ENCODE measurements around the gene ARV1. TPM values are rescaled to one million over a fixed set of nuclear protein-coding genes. Genes with fewer than 3 reads are reported as not detected.
"Not testable (repeated sequence)": the region's sequence is repeated elsewhere in the genome, so short reads cannot be mapped to it uniquely, and the experiment has no call there.

Gene ARV1
- total and polyA plus RNA-seq, 4 donors: 24.1 to 40.4 (median 31.7) TPM

GRCh38 chr1:231023150-231023549, 44.3 kb downstream of the ARV1 start:
- Histone ChIP-seq H3K9me3 (ENCODE audit: control insufficient read depth, insufficient read depth, low read length) (no peaks in the 10 kb centered on the region), H3K27me3 (ENCODE audit: control insufficient read depth, insufficient read depth, low read length) (no peaks in the 10 kb centered on the region), H3K4me1 (ENCODE audit: control insufficient read depth, insufficient read depth, low read length) (peaks cover 11% of the 10 kb centered on the region), H3K27ac (ENCODE audit: low read depth, low read length) (no peak overlapping the region), H3K36me3 (ENCODE audit: control insufficient read depth, insufficient read depth, low read length) (peaks cover 11% of the 10 kb centered on the region), H3K4me3 (ENCODE audit: low read depth, low read length) (no peak overlapping the region)
- WGBS (ENCODE audit: insufficient coverage): 86% methylated on average over 7 of the region's 9 CpGs
- DNase-seq (ENCODE audit: low read depth in 4 of 6, low spot score in 6 of 6): no peak

GRCh38 chr1:231026576-231026975, 47.7 kb downstream of the ARV1 start:
- H3K9me3 ChIP-seq (ENCODE audit: control insufficient read depth, insufficient read depth, low read length): no peaks in the 10 kb centered on the region
- peaks cover 4% of the 10 kb centered on the region for H3K36me3 ChIP-seq (ENCODE audit: control insufficient read depth, insufficient read depth, low read length)
- DNase-seq (ENCODE audit: low read depth in 4 of 6, low spot score in 6 of 6): no peak
- no peaks in the 10 kb centered on the region for H3K27me3 ChIP-seq (ENCODE audit: control insufficient read depth, insufficient read depth, low read length)
- peaks cover 12% of the 10 kb centered on the region for H3K4me1 ChIP-seq (ENCODE audit: control insufficient read depth, insufficient read depth, low read length)
- H3K27ac ChIP-seq (ENCODE audit: low read depth, low read length): no peak overlapping the region
- no peak overlapping the region for H3K4me3 ChIP-seq (ENCODE audit: low read depth, low read length)
- 86% methylated on average over 3 of the region's 6 CpGs for WGBS (ENCODE audit: insufficient coverage)

- Histone ChIP-seq H3K27ac (ENCODE audit: low read depth, low read length) (no peak overlapping the region), H3K36me3 (ENCODE audit: control insufficient read depth, insufficient read depth, low read length) (peaks cover 4% of the 10 kb centered on the region), H3K4me1 (ENCODE audit: control insufficient read depth, insufficient read depth, low read length) (peaks cover 12% of the 10 kb centered on the region), H3K27me3 (ENCODE audit: control insufficient read depth, insufficient read depth, low read length) (no peaks in the 10 kb centered on the region), H3K9me3 (ENCODE audit: control insufficient read depth, insufficient read depth, low read length) (no peaks in the 10 kb centered on the region), H3K4me3 (ENCODE audit: low read depth, low read length) (no peak overlapping the region)
- DNase-seq (ENCODE audit: low read depth in 4 of 6, low spot score in 6 of 6): no peak
- 90% methylated on average over 22 of the region's 23 CpGs for WGBS (ENCODE audit: insufficient coverage)
Measured at GRCh38 chr1:231027136-231027925, 48.4 kb downstream of the ARV1 start.

GRCh38 chr1:231027971-231028370, 49.1 kb downstream of the ARV1 start:
- 99% methylated on average over 8 of the region's 10 CpGs for WGBS (ENCODE audit: insufficient coverage)
- no peak for DNase-seq (ENCODE audit: low read depth in 4 of 6, low spot score in 6 of 6)
- no peak overlapping the region for H3K4me3 ChIP-seq (ENCODE audit: low read depth, low read length)
- peaks cover 13% of the 10 kb centered on the region for H3K4me1 ChIP-seq (ENCODE audit: control insufficient read depth, insufficient read depth, low read length)
- H3K36me3 ChIP-seq (ENCODE audit: control insufficient read depth, insufficient read depth, low read length): peaks cover 3% of the 10 kb centered on the region
- no peaks in the 10 kb centered on the region for H3K27me3 ChIP-seq (ENCODE audit: control insufficient read depth, insufficient read depth, low read length)
- no peak overlapping the region for H3K27ac ChIP-seq (ENCODE audit: low read depth, low read length)
- no peaks in the 10 kb centered on the region for H3K9me3 ChIP-seq (ENCODE audit: control insufficient read depth, insufficient read depth, low read length)

GRCh38 chr1:231028682-231029081, 49.8 kb downstream of the ARV1 start:
- no peaks in the 10 kb centered on the region for H3K36me3 ChIP-seq (ENCODE audit: control insufficient read depth, insufficient read depth, low read length)
- H3K27me3 ChIP-seq (ENCODE audit: control insufficient read depth, insufficient read depth, low read length): no peaks in the 10 kb centered on the region
- H3K27ac ChIP-seq (ENCODE audit: low read depth, low read length): no peak overlapping the region
- peak in 1 of 6 donors; percentile 19 for DNase-seq (ENCODE audit: low read depth in 4 of 6, low spot score in 6 of 6)
- H3K4me3 ChIP-seq (ENCODE audit: low read depth, low read length): no peak overlapping the region
- peaks cover 15% of the 10 kb centered on the region for H3K4me1 ChIP-seq (ENCODE audit: control insufficient read depth, insufficient read depth, low read length)
- H3K9me3 ChIP-seq (ENCODE audit: control insufficient read depth, insufficient read depth, low read length): no peaks in the 10 kb centered on the region
- WGBS (ENCODE audit: insufficient coverage): 51% methylated on average over 6 of the region's 7 CpGs

- WGBS (ENCODE audit: insufficient coverage): 100% methylated on average over 3 of the region's 4 CpGs
- not testable (repeated sequence) for H3K9me3 ChIP-seq (ENCODE audit: control insufficient read depth, insufficient read depth, low read length); H3K36me3 ChIP-seq (ENCODE audit: control insufficient read depth, insufficient read depth, low read length); H3K4me3 ChIP-seq (ENCODE audit: low read depth, low read length); DNase-seq (ENCODE audit: low read depth in 4 of 6, low spot score in 6 of 6); H3K27ac ChIP-seq (ENCODE audit: low read depth, low read length); H3K27me3 ChIP-seq (ENCODE audit: control insufficient read depth, insufficient read depth, low read length)
- H3K4me1 ChIP-seq (ENCODE audit: control insufficient read depth, insufficient read depth, low read length): peaks cover 15% of the 10 kb centered on the region
Measured at GRCh38 chr1:231029247-231029646, 50.4 kb downstream of the ARV1 start.

GRCh38 chr1:231029841-231030240, 50.9 kb downstream of the ARV1 start:
- Histone ChIP-seq H3K27ac (ENCODE audit: low read depth, low read length) (no peak overlapping the region), H3K4me1 (ENCODE audit: control insufficient read depth, insufficient read depth, low read length) (peaks cover 15% of the 10 kb centered on the region), H3K36me3 (ENCODE audit: control insufficient read depth, insufficient read depth, low read length) (no peaks in the 10 kb centered on the region), H3K27me3 (ENCODE audit: control insufficient read depth, insufficient read depth, low read length) (no peaks in the 10 kb centered on the region), H3K9me3 (ENCODE audit: control insufficient read depth, insufficient read depth, low read length) (no peaks in the 10 kb centered on the region), H3K4me3 (ENCODE audit: low read depth, low read length) (no peak overlapping the region)
- no peak for DNase-seq (ENCODE audit: low read depth in 4 of 6, low spot score in 6 of 6)
- 90% methylated on average over 5 of the region's 6 CpGs for WGBS (ENCODE audit: insufficient coverage)

- Histone ChIP-seq H3K4me1 (ENCODE audit: control insufficient read depth, insufficient read depth, low read length) (peaks cover 26% of the 10 kb centered on the region), H3K4me3 (ENCODE audit: low read depth, low read length) (no peak overlapping the region), H3K27me3 (ENCODE audit: control insufficient read depth, insufficient read depth, low read length) (no peaks in the 10 kb centered on the region), H3K27ac (ENCODE audit: low read depth, low read length) (no peak overlapping the region), H3K9me3 (ENCODE audit: control insufficient read depth, insufficient read depth, low read length) (no peaks in the 10 kb centered on the region), H3K36me3 (ENCODE audit: control insufficient read depth, insufficient read depth, low read length) (no peaks in the 10 kb centered on the region)
- DNase-seq (ENCODE audit: low read depth in 4 of 6, low spot score in 6 of 6): no peak
- WGBS (ENCODE audit: insufficient coverage): 65% methylated on average over 5 of the region's 7 CpGs
Measured at GRCh38 chr1:231032963-231033362, 54.1 kb downstream of the ARV1 start.

GRCh38 chr1:231035799-231036198, 56.9 kb downstream of the ARV1 start:
- 69% methylated on average over 1 of the region's 1 CpG for WGBS (ENCODE audit: insufficient coverage)
- H3K27ac ChIP-seq (ENCODE audit: low read depth, low read length): no peak overlapping the region
- DNase-seq (ENCODE audit: low read depth in 4 of 6, low spot score in 6 of 6): peak in 1 of 6 donors; percentile 39
- H3K9me3 ChIP-seq (ENCODE audit: control insufficient read depth, insufficient read depth, low read length): no peaks in the 10 kb centered on the region
- no peak overlapping the region for H3K4me3 ChIP-seq (ENCODE audit: low read depth, low read length)
- peaks cover 30% of the 10 kb centered on the region for H3K4me1 ChIP-seq (ENCODE audit: control insufficient read depth, insufficient read depth, low read length)
- H3K27me3 ChIP-seq (ENCODE audit: control insufficient read depth, insufficient read depth, low read length): peaks cover 8% of the 10 kb centered on the region
- no peaks in the 10 kb centered on the region for H3K36me3 ChIP-seq (ENCODE audit: control insufficient read depth, insufficient read depth, low read length)

- no peak for DNase-seq (ENCODE audit: low read depth in 4 of 6, low spot score in 6 of 6)
- Histone ChIP-seq H3K4me3 (ENCODE audit: low read depth, low read length) (no peak overlapping the region), H3K4me1 (ENCODE audit: control insufficient read depth, insufficient read depth, low read length) (peaks cover 35% of the 10 kb centered on the region), H3K36me3 (ENCODE audit: control insufficient read depth, insufficient read depth, low read length) (no peaks in the 10 kb centered on the region), H3K27ac (ENCODE audit: low read depth, low read length) (no peak overlapping the region), H3K27me3 (ENCODE audit: control insufficient read depth, insufficient read depth, low read length) (peaks cover 8% of the 10 kb centered on the region), H3K9me3 (ENCODE audit: control insufficient read depth, insufficient read depth, low read length) (no peaks in the 10 kb centered on the region)
- 45% methylated on average over 5 of the region's 5 CpGs for WGBS (ENCODE audit: insufficient coverage)
Measured at GRCh38 chr1:231036416-231036815, 57.5 kb downstream of the ARV1 start.

All from spinal cord (tissue), 10 donors.